AG09319 (cell line): ENCODE results near the gene TNFAIP8L3.
A peak's percentile ranks its signal among the peaks of the same experiment; 100 is the strongest.
"Not testable (repeated sequence)": the region's sequence is repeated elsewhere in the genome, so short reads cannot be mapped to it uniquely, and the experiment has no call there.

Source experiments
- DNase-seq: peaks from one replicate; pipeline ENCODE4 v3.0.0-alpha.2; 2010; ENCODE audit warnings: low read depth; ENCODE audit errors: extremely low read depth
- CTCF ChIP-seq: IDR thresholded peaks from 2 replicates; pipeline ENCODE4 v1.5.1; 2011; ENCODE audit warnings: low read depth, mild to moderate bottlenecking, inconsistent platforms, low read length, moderate library complexity

TNFAIP8L3 gene

GRCh38 chr15:51128701-51129100, 34.0 kb upstream of the TNFAIP8L3 start:
- TF ChIP-seq CTCF = no peak
- no peak for DNase-seq

GRCh38 chr15:51126842-51127241, 32.1 kb upstream of the TNFAIP8L3 start:
- no peak for DNase-seq
- TF ChIP-seq CTCF = no peak

GRCh38 chr15:51123002-51123401, 28.3 kb upstream of the TNFAIP8L3 start:
- DNase-seq = not testable (repeated sequence)

GRCh38 chr15:51121631-51122225, 27.0 kb upstream of the TNFAIP8L3 start:
- TF ChIP-seq CTCF = no peak
- no peak for DNase-seq

- no peak; the same call in 1 of the 2 replicates for TF ChIP-seq CTCF
- DNase-seq = peak; percentile 53
Measured at GRCh38 chr15:51121118-51121517, 26.4 kb upstream of the TNFAIP8L3 start.

- no peak for DNase-seq
- no peak for TF ChIP-seq CTCF
Measured at GRCh38 chr15:51119120-51119519, 24.4 kb upstream of the TNFAIP8L3 start.

GRCh38 chr15:51117270-51117669, 22.6 kb upstream of the TNFAIP8L3 start:
- no peak for DNase-seq

More at GRCh38 chr15:51117270-51117669, 22.6 kb upstream of the TNFAIP8L3 start:
- no peak for TF ChIP-seq CTCF
